ENCODE data around the gene MAFF.
"Not testable (repeated sequence)": the region's sequence is repeated elsewhere in the genome, so short reads cannot be mapped to it uniquely, and the experiment has no call there.

MAFF gene

GRCh38 chr22:38201711-38202436 lies at the start of gene MAFF:
TSS of gene MAFF (plus strand) at chr22:38201994. CDS start at chr22:38213854, 11,860 bp downstream.
- DNase-seq, result peak; percentile 90

- no peak for DNase-seq
These were observed 47.8 kb upstream of the MAFF start for GRCh38 chr22:38153821-38154562.

- not testable (repeated sequence) for DNase-seq
These were observed 47.3 kb upstream of the MAFF start for GRCh38 chr22:38154563-38154915.

- DNase-seq, result no peak
These were observed 46.1 kb upstream of the MAFF start for GRCh38 chr22:38155703-38156102.

- DNase-seq, result no peak
These were observed 38.6 kb upstream of the MAFF start for GRCh38 chr22:38162881-38163843.

- no peak for DNase-seq
These were observed 37.8 kb upstream of the MAFF start for GRCh38 chr22:38163844-38164550.

- no peak for DNase-seq
These were observed 37.3 kb upstream of the MAFF start for GRCh38 chr22:38164551-38164918.

- no peak for DNase-seq
These were observed 35.7 kb upstream of the MAFF start for GRCh38 chr22:38165922-38166593.

GRCh38 chr22:38167988-38168407 lies 33.8 kb upstream of the MAFF start:
- DNase-seq, result no peak

GRCh38 chr22:38169116-38169515 lies 32.7 kb upstream of the MAFF start:
- DNase-seq, result no peak

- DNase-seq, result no peak
These were observed 31.3 kb upstream of the MAFF start for GRCh38 chr22:38170469-38170868.

GRCh38 chr22:38171927-38172831 lies 29.6 kb upstream of the MAFF start:
- no peak for DNase-seq

GRCh38 chr22:38172832-38173640 lies 28.8 kb upstream of the MAFF start:
- DNase-seq, result no peak

GRCh38 chr22:38173641-38173906 lies 28.2 kb upstream of the MAFF start:
- no peak for DNase-seq

GRCh38 chr22:38174626-38175025 lies 27.2 kb upstream of the MAFF start:
- DNase-seq, result no peak

GRCh38 chr22:38175206-38176118 lies 26.3 kb upstream of the MAFF start:
- DNase-seq, result no peak

GRCh38 chr22:38176170-38176741 lies 25.5 kb upstream of the MAFF start:
- DNase-seq, result peak; percentile 75

GRCh38 chr22:38177044-38177443 lies 24.8 kb upstream of the MAFF start:
- DNase-seq, result no peak

GRCh38 chr22:38177571-38177925 lies 24.2 kb upstream of the MAFF start:
- DNase-seq, result not testable (repeated sequence)
